ENCODE results near the gene BMPR1A. TPM values are rescaled to one million over a fixed set of nuclear protein-coding genes. Genes with fewer than 3 reads are reported as not detected.
"Not testable (repeated sequence)": the region's sequence is repeated elsewhere in the genome, so short reads cannot be mapped to it uniquely, and the experiment has no call there.

BMPR1A gene
- total RNA-seq, 4 donors from 2014 or later: 21.1 to 33.3 (median 26.7) TPM

- peak; percentile 73 to 78 for DNase-seq (ENCODE audit: low spot score in 2 of 2)
- Histone ChIP-seq H3K9me3 (no peaks in the 10 kb centered on the region), H3K4me1 (peaks cover 25% of the 10 kb centered on the region), H3K4me3 (no peak overlapping the region), H3K36me3 (peaks cover 8% of the 10 kb centered on the region), H3K27ac (no peak overlapping the region), H3K27me3 (no peaks in the 10 kb centered on the region)
- 88% methylated on average over 9 of the region's 13 CpGs for WGBS
- TF ChIP-seq POLR2AphosphoS5 (IDR thresholded peaks at IDR 0.05) (no peak), POLR2A (IDR thresholded peaks at IDR 0.05) (no peak), CTCF (IDR thresholded peaks at IDR 0.05) (no peak), EP300 (IDR thresholded peaks at IDR 0.05) (no peak)
Measured at GRCh38 chr10:86946213-86947155, 190.1 kb downstream of the BMPR1A start.

- H3K9me3 ChIP-seq, H3K36me3 ChIP-seq, H3K27ac ChIP-seq, H3K27me3 ChIP-seq, H3K4me3 ChIP-seq: not testable (repeated sequence)
- H3K4me1 ChIP-seq: peaks cover 25% of the 10 kb centered on the region
- 92% methylated on average over 4 of the region's 4 CpGs for WGBS
- DNase-seq (ENCODE audit: low spot score in 2 of 2): peak; percentile 13 to 37
Measured at GRCh38 chr10:86947806-86948205, 191.4 kb downstream of the BMPR1A start.

GRCh38 chr10:86950349-86950748 lies 193.9 kb downstream of the BMPR1A start:
- Histone ChIP-seq H3K27me3 (no peaks in the 10 kb centered on the region), H3K27ac (no peak overlapping the region), H3K4me3 (no peak overlapping the region), H3K36me3 (no peaks in the 10 kb centered on the region), H3K4me1 (peaks cover 33% of the 10 kb centered on the region), H3K9me3 (no peaks in the 10 kb centered on the region)
- TF ChIP-seq CTCF (IDR thresholded peaks at IDR 0.05) (no peak), POLR2A (IDR thresholded peaks at IDR 0.05) (no peak), POLR2AphosphoS5 (IDR thresholded peaks at IDR 0.05) (no peak), EP300 (IDR thresholded peaks at IDR 0.05) (no peak)
- DNase-seq (ENCODE audit: low spot score in 2 of 2): peak in 1 of 2 donors; percentile 18
- 39% methylated on average over 1 of the region's 1 CpG for WGBS

- H3K9me3 ChIP-seq: no peaks in the 10 kb centered on the region
- H3K36me3 ChIP-seq: no peaks in the 10 kb centered on the region
- no peak for TF ChIP-seq CTCF (IDR thresholded peaks at IDR 0.05)
- no peak for TF ChIP-seq POLR2A (IDR thresholded peaks at IDR 0.05)
- no peak for TF ChIP-seq POLR2AphosphoS5 (IDR thresholded peaks at IDR 0.05)
- no peak for TF ChIP-seq EP300 (IDR thresholded peaks at IDR 0.05)
- H3K27me3 ChIP-seq: no peaks in the 10 kb centered on the region
- H3K4me3 ChIP-seq: no peak overlapping the region
- H3K27ac ChIP-seq: no peak overlapping the region
- peaks cover 33% of the 10 kb centered on the region for H3K4me1 ChIP-seq
- peak; percentile 13 to 35 for DNase-seq (ENCODE audit: low spot score in 2 of 2)
Measured at GRCh38 chr10:86951184-86951761, 194.9 kb downstream of the BMPR1A start.

- Histone ChIP-seq H3K4me1 (peaks cover 34% of the 10 kb centered on the region), H3K9me3 (no peaks in the 10 kb centered on the region), H3K27me3 (no peaks in the 10 kb centered on the region), H3K27ac (no peak overlapping the region), H3K36me3 (no peaks in the 10 kb centered on the region), H3K4me3 (no peak overlapping the region)
- DNase-seq (ENCODE audit: low spot score in 2 of 2): peak in 1 of 2 donors; percentile 45
- no peak for TF ChIP-seq EP300 (IDR thresholded peaks at IDR 0.05)
- TF ChIP-seq POLR2AphosphoS5 (IDR thresholded peaks at IDR 0.05): no peak
- TF ChIP-seq POLR2A (IDR thresholded peaks at IDR 0.05): no peak
- no peak for TF ChIP-seq CTCF (IDR thresholded peaks at IDR 0.05)
- WGBS: 86% methylated on average over 7 of the region's 7 CpGs
Measured at GRCh38 chr10:86952106-86952505, 195.7 kb downstream of the BMPR1A start.

- H3K9me3 ChIP-seq, H3K27me3 ChIP-seq, H3K36me3 ChIP-seq, H3K4me3 ChIP-seq, H3K27ac ChIP-seq: not testable (repeated sequence)
- WGBS: 92% methylated on average over 10 of the region's 10 CpGs
- DNase-seq (ENCODE audit: low spot score in 2 of 2): peak in 1 of 2 donors; percentile 2
- peaks cover 38% of the 10 kb centered on the region for H3K4me1 ChIP-seq
Measured at GRCh38 chr10:86952697-86953096, 196.3 kb downstream of the BMPR1A start.

All from suprapubic skin (tissue), 4 donors.